ENCODE results near the gene TMEM186.

Gene TMEM186

DNA sequence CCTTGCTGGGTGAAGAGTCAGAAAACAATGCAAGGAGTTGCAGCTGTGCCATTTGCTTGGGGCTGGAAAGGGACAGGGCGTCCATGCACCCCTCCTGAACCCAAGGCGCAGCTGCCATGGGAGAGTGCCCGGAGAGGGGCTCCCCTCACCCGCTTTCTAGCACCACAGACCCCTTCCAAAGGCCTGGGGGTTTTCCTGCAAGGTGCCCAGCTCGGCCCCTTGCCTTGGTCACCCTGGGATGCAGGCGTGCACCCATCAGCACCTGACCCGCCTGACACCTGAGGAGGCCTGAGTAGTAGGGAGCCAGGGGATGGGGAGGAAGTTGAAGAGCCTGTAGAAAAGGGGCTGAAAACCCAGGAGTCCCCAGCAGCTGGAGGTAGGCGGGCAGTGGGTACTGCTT is 30.3 kb downstream of the TMEM186 start:
- DNase-seq (ENCODE audit: low read depth), result no peak
- TF ChIP-seq, protein P1, sequence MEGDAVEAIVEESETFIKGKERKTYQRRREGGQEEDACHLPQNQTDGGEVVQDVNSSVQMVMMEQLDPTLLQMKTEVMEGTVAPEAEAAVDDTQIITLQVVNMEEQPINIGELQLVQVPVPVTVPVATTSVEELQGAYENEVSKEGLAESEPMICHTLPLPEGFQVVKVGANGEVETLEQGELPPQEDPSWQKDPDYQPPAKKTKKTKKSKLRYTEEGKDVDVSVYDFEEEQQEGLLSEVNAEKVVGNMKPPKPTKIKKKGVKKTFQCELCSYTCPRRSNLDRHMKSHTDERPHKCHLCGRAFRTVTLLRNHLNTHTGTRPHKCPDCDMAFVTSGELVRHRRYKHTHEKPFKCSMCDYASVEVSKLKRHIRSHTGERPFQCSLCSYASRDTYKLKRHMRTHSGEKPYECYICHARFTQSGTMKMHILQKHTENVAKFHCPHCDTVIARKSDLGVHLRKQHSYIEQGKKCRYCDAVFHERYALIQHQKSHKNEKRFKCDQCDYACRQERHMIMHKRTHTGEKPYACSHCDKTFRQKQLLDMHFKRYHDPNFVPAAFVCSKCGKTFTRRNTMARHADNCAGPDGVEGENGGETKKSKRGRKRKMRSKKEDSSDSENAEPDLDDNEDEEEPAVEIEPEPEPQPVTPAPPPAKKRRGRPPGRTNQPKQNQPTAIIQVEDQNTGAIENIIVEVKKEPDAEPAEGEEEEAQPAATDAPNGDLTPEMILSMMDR (IDR thresholded peaks at IDR 0.05; ENCODE audit: low read depth, low read length), result no peak
- TF ChIP-seq POLR2A (IDR thresholded peaks at IDR 0.05; ENCODE audit: extremely low read depth, insufficient read length) (no peak), MYC (IDR thresholded peaks at IDR 0.05; ENCODE audit: low read depth, low read length) (no peak)
- TF ChIP-seq, protein P2, sequence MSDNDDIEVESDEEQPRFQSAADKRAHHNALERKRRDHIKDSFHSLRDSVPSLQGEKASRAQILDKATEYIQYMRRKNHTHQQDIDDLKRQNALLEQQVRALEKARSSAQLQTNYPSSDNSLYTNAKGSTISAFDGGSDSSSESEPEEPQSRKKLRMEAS (IDR thresholded peaks at IDR 0.05; ENCODE audit: low read depth, low read length), result no peak
- H3K4me3 ChIP-seq (ENCODE audit: low read depth, low read length), result no peak overlapping the region

DNA sequence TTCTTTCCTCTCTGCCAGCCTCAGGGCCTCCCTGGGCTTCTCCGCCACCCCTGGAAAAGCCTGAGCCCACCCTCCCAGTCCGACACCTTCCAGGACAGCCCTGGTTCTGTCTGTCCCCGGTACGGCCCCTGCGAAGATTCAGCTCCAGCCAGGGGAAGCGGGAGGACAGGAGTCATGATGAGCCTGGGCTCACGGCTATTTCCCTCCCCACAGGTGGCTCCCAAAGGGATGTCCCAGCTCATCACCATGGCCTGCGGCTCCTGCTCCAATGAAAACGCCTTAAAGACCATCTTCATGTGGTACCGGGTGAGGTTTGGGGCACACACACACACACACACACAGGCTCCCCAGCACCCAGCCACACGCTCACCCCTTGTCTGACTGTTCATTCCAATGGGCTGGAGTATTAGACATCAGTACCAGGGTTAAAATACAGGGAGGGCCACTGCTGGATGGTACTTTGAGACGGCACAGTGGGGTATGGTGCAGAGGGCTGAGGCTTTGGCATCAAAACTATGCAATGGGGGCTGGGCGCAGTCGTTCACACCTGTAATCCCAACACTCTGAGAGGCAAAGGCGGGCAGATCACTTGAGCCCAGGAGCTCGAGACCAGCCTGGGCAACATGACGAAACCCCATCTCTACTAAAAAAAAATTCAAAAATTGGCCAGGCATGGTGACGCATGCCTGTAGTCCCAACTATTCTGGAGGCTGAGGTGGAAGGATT is 32.8 kb downstream of the TMEM186 start:
- no peak for DNase-seq (ENCODE audit: low read depth)
- TF ChIP-seq, protein P2 (IDR thresholded peaks at IDR 0.05; ENCODE audit: low read depth, low read length), result no peak
- TF ChIP-seq MYC (IDR thresholded peaks at IDR 0.05; ENCODE audit: low read depth, low read length) (no peak), POLR2A (IDR thresholded peaks at IDR 0.05; ENCODE audit: extremely low read depth, insufficient read length) (no peak)
- TF ChIP-seq, protein P1 (IDR thresholded peaks at IDR 0.05; ENCODE audit: low read depth, low read length), result no peak
- H3K4me3 ChIP-seq (ENCODE audit: low read depth, low read length), result no peak overlapping the region

DNA sequence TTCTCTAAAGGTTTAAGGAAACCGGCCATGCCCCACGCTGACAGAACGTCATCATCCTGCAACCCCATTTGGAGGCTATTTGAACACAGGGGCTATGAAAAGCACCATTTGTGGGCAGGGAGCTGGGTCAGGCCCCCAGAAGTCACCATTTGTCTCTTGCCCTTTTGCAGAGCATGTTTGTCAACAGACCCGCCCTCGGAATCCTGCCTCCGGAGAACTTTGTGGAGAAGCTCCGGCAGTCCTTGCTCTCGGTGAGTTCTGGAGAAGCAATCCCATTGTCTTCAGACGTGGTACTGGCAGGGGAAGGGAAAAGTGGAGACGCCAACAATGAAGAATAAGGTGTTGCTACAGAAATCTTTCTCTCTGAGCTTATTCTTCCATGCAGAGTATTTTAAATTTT is 33.5 kb downstream of the TMEM186 start:
- DNase-seq (ENCODE audit: low read depth), result no peak
- H3K4me3 ChIP-seq (ENCODE audit: low read depth, low read length), result no peak overlapping the region
- no peak for TF ChIP-seq POLR2A (IDR thresholded peaks at IDR 0.05; ENCODE audit: extremely low read depth, insufficient read length)
- TF ChIP-seq, protein P2 (IDR thresholded peaks at IDR 0.05; ENCODE audit: low read depth, low read length), result no peak

DNA sequence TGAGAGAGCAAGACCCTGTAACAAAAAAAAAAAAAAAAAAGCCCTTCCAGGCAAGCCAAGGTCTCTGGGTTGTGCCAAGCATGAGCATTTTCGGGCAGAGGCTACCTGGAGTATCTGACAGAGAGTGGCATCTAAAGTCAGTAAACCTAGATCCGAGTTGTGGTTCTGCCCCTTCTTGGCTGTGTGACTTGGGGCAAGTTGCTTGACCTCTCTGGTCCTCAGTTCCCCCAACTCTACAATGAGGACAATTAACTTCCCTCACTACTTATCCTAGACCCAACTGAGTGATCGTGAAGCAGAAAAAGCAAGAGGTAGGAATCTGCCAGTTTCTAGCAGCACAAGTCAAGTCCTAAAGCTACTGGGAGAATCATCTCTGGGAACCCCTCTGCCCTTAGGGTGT is 34.4 kb downstream of the TMEM186 start:
- DNase-seq (ENCODE audit: low read depth), result no peak
- TF ChIP-seq POLR2A (IDR thresholded peaks at IDR 0.05; ENCODE audit: extremely low read depth, insufficient read length) (no peak), MYC (IDR thresholded peaks at IDR 0.05; ENCODE audit: low read depth, low read length) (no peak)
- H3K4me3 ChIP-seq (ENCODE audit: low read depth, low read length), result no peak overlapping the region

DNA sequence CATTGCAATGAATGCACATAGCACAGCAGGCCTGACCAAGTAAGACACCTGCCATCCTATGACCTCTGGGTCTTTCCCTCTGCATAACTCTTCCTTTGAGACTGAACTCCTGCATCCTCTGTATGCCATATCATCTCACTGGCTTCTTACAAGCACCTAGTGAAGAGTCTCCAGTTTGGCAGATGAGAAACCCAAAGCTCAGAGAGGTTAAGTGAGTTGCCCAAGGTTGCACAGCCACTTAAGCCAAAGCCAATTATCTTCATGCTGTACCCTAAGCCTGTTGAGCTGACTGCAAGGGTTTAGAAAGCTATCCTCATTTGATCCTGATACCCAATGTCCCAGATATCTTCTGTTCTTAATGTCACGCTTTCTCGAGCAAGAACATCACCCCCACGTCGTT is 35.2 kb downstream of the TMEM186 start:
- H3K4me3 ChIP-seq (ENCODE audit: low read depth, low read length), result no peak overlapping the region
- no peak for DNase-seq (ENCODE audit: low read depth)
- TF ChIP-seq, protein P2 (IDR thresholded peaks at IDR 0.05; ENCODE audit: low read depth, low read length), result no peak
- TF ChIP-seq, protein P1 (IDR thresholded peaks at IDR 0.05; ENCODE audit: low read depth, low read length), result no peak
- no peak for TF ChIP-seq MYC (IDR thresholded peaks at IDR 0.05; ENCODE audit: low read depth, low read length)
- no peak for TF ChIP-seq POLR2A (IDR thresholded peaks at IDR 0.05; ENCODE audit: extremely low read depth, insufficient read length)

DNA sequence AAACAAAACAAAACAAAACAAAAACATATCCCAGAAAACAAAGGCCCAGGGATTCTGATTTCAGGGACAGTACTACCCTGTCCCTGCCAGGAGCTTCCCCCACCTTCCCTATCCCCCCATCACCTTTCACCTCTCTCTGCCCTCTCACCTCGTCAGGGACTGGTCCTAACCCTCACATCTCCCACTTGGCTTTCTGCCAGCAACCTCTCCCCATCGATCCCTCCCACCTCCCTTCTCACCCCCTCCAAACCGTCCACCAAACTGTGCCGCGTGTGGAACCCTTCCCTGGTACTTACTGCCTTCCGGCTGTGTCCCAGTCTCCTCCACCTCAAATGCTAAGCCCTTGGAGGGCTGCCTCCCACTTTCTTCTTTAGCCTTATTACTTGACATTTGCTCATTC is 36.4 kb downstream of the TMEM186 start:
- DNase-seq (ENCODE audit: low read depth), result no peak
- TF ChIP-seq MYC (IDR thresholded peaks at IDR 0.05; ENCODE audit: low read depth, low read length), result no peak
- TF ChIP-seq, protein P1 (IDR thresholded peaks at IDR 0.05; ENCODE audit: low read depth, low read length), result no peak
- TF ChIP-seq, protein P2 (IDR thresholded peaks at IDR 0.05; ENCODE audit: low read depth, low read length), result no peak
- no peak for TF ChIP-seq POLR2A (IDR thresholded peaks at IDR 0.05; ENCODE audit: extremely low read depth, insufficient read length)
- H3K4me3 ChIP-seq (ENCODE audit: low read depth, low read length), result no peak overlapping the region
